ENCODE measurements around the gene MICAL3.

DNA sequence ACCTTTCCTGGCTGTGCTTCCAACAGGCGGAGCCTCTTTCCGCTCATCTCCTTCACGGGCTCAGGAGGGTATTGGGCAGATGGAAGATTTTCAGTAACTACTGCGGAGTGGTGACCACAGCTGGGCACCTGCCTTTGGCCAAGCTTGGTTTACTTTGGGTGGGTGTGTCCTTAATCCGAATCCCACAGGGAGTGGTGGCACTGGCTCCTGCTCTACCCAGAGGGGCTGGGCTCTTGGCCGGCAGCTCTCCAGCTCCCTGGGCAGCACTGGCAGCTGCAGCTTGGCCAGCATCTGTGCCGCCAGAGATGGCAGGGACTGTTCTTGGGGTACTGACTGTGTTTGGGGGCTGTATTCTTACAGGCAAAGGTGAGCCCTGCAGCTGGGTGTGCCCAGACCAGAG lies 279.9 kb downstream of the MICAL3 start:
- no peak for TF ChIP-seq EP300 (conservative IDR thresholded peaks at IDR 0.05; ENCODE audit: poor library complexity, severe bottlenecking)
- TF ChIP-seq, protein P1, sequence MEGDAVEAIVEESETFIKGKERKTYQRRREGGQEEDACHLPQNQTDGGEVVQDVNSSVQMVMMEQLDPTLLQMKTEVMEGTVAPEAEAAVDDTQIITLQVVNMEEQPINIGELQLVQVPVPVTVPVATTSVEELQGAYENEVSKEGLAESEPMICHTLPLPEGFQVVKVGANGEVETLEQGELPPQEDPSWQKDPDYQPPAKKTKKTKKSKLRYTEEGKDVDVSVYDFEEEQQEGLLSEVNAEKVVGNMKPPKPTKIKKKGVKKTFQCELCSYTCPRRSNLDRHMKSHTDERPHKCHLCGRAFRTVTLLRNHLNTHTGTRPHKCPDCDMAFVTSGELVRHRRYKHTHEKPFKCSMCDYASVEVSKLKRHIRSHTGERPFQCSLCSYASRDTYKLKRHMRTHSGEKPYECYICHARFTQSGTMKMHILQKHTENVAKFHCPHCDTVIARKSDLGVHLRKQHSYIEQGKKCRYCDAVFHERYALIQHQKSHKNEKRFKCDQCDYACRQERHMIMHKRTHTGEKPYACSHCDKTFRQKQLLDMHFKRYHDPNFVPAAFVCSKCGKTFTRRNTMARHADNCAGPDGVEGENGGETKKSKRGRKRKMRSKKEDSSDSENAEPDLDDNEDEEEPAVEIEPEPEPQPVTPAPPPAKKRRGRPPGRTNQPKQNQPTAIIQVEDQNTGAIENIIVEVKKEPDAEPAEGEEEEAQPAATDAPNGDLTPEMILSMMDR (IDR thresholded peaks at IDR 0.05; ENCODE audit: poor library complexity, severe bottlenecking): no peak
- no peak for TF ChIP-seq TAF1 (IDR thresholded peaks at IDR 0.05; ENCODE audit: low read depth)
- TF ChIP-seq EZH2 (IDR thresholded peaks at IDR 0.05; ENCODE audit: borderline replicate concordance, insufficient read depth, low read length, poor library complexity, severe bottlenecking): no peak
- TF ChIP-seq, protein P2, sequence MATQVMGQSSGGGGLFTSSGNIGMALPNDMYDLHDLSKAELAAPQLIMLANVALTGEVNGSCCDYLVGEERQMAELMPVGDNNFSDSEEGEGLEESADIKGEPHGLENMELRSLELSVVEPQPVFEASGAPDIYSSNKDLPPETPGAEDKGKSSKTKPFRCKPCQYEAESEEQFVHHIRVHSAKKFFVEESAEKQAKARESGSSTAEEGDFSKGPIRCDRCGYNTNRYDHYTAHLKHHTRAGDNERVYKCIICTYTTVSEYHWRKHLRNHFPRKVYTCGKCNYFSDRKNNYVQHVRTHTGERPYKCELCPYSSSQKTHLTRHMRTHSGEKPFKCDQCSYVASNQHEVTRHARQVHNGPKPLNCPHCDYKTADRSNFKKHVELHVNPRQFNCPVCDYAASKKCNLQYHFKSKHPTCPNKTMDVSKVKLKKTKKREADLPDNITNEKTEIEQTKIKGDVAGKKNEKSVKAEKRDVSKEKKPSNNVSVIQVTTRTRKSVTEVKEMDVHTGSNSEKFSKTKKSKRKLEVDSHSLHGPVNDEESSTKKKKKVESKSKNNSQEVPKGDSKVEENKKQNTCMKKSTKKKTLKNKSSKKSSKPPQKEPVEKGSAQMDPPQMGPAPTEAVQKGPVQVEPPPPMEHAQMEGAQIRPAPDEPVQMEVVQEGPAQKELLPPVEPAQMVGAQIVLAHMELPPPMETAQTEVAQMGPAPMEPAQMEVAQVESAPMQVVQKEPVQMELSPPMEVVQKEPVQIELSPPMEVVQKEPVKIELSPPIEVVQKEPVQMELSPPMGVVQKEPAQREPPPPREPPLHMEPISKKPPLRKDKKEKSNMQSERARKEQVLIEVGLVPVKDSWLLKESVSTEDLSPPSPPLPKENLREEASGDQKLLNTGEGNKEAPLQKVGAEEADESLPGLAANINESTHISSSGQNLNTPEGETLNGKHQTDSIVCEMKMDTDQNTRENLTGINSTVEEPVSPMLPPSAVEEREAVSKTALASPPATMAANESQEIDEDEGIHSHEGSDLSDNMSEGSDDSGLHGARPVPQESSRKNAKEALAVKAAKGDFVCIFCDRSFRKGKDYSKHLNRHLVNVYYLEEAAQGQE (IDR thresholded peaks at IDR 0.05; ENCODE audit: borderline replicate concordance): no peak
- no peak for TF ChIP-seq POLR2AphosphoS5 (IDR thresholded peaks at IDR 0.05)
- no peak for TF ChIP-seq RAD21 (conservative IDR thresholded peaks at IDR 0.05)

All from neural cell (in vitro differentiated cells).